ENCODE results near the gene ELL. TPM values are rescaled to one million over a fixed set of nuclear protein-coding genes. Genes with fewer than 3 reads are reported as not detected.
A peak's percentile ranks its signal among the peaks of the same experiment; 100 is the strongest.

ELL gene
- polyA plus RNA-seq, 1 donor, result 9.6 TPM

DNA sequence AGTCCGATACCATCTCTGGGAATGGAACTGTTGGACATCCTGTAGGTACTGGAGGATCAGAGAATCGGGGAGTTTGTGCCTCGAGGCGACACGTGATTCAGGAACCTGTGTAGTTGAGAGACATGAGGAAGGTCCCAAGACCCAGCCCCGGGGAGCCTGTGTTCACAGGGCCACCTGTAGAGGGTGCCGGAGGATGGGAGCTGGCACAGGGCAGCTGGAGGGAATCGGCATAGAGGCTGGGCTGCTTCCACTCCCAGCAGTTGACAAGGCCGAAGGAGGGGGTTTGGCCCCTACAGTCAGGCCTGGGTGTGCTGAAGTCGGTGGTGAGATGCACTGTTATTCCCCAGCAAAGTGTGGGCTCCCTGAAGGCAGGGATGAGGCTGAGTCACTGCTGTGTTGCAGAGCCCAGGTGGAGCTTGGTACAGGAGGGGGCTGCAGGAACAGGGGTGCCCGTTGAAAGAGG lies 81.4 kb downstream of the ELL start:
- H3K4me1 ChIP-seq (ENCODE audit: control insufficient read depth, insufficient read depth, low read length), result peaks cover 49% of the 10 kb centered on the region
- H3K27ac ChIP-seq (ENCODE audit: low read length), result peak overlapping the region; percentile 56
- no peaks in the 10 kb centered on the region for H3K27me3 ChIP-seq (ENCODE audit: control insufficient read depth, insufficient read depth, low read length)
- peaks cover 18% of the 10 kb centered on the region for H3K9me3 ChIP-seq (ENCODE audit: control insufficient read depth, low read depth, low read length)
- DNase-seq, result peak in 1 of 2 donors; percentile 73
- H3K4me3 ChIP-seq (ENCODE audit: low read length), result no peak overlapping the region
- no CpG with 5 or more reads among the region's 11 CpGs for WGBS (ENCODE audit: insufficient coverage, low lambda C conversion rate)
- H3K36me3 ChIP-seq (ENCODE audit: control insufficient read depth, insufficient read depth, low read length), result peaks cover 29% of the 10 kb centered on the region

DNA sequence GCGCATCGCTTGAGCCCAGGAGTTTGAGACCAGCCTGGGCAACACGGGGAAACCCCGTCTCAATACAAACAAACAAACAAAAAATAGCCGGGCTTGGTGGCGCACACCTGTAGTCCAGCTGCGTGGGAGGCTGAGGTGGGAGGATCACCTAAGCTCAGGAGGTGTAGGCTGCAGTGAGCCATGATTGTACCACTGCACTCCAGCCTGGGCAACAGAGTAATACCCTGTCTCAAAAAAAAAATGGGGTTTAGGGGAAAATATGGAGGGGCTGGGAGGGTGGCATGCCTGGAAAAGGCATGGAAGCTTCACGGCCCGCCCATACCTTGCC lies 82.0 kb downstream of the ELL start:
- Histone ChIP-seq H3K4me1 (ENCODE audit: control insufficient read depth, insufficient read depth, low read length) (peaks cover 45% of the 10 kb centered on the region), H3K27me3 (ENCODE audit: control insufficient read depth, insufficient read depth, low read length) (no peaks in the 10 kb centered on the region), H3K27ac (ENCODE audit: low read length) (no peak overlapping the region), H3K36me3 (ENCODE audit: control insufficient read depth, insufficient read depth, low read length) (peaks cover 32% of the 10 kb centered on the region), H3K9me3 (ENCODE audit: control insufficient read depth, low read depth, low read length) (peaks cover 21% of the 10 kb centered on the region), H3K4me3 (ENCODE audit: low read length) (no peak overlapping the region)
- no CpG with 5 or more reads among the region's 9 CpGs for whole genome bisulfite sequencing (ENCODE audit: insufficient coverage, low lambda C conversion rate)
- DNase-seq, result no peak

GRCh38 chr19:18439025-18439909 lies 82.6 kb downstream of the ELL start:
- H3K27ac ChIP-seq (ENCODE audit: low read length), result peak overlapping the region; percentile 74
- no peak for DNase-seq
- peaks cover 42% of the 10 kb centered on the region for H3K4me1 ChIP-seq (ENCODE audit: control insufficient read depth, insufficient read depth, low read length)
- H3K4me3 ChIP-seq (ENCODE audit: low read length), result no peak overlapping the region
- peaks cover 19% of the 10 kb centered on the region for H3K9me3 ChIP-seq (ENCODE audit: control insufficient read depth, low read depth, low read length)
- H3K36me3 ChIP-seq (ENCODE audit: control insufficient read depth, insufficient read depth, low read length), result peaks cover 32% of the 10 kb centered on the region
- no CpG with 5 or more reads among the region's 13 CpGs for WGBS (ENCODE audit: insufficient coverage, low lambda C conversion rate)
- no peaks in the 10 kb centered on the region for H3K27me3 ChIP-seq (ENCODE audit: control insufficient read depth, insufficient read depth, low read length)

DNA sequence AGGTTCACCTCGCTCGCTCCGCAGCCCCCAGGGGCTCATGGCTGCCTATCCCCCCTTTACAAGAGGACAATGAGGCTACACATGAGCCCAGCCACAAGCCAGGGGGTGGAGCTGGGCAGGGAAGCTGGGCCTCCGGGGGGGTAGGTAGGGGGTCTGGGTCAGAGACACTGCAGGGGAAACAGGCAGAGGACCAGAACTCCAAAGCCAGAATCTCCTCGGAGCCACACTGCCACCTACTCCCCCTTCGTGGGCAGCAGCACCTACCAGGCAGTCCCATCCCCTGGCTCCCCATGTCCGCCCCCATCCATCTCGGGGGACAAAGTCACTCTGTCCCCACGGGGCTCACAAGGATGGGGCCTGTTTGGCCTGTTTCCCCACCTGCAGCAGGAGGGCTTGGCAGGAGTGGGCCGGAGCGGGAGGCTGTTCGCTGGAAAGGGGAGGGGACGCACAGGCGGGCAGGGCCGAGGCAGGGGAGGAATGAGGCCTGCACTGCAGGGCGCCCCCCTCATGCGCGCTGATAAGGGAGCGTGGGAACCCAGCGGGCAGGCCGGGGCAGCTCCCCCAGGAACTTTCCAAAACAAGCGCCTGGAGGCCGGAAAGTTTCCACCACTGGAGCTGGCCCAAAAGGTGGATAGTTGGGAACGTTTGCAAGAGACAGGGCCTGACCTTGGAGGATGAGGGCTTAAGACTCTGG lies 83.4 kb downstream of the ELL start:
- peaks cover 42% of the 10 kb centered on the region for H3K4me1 ChIP-seq (ENCODE audit: control insufficient read depth, insufficient read depth, low read length)
- peak overlapping the region; percentile 73 for H3K4me3 ChIP-seq (ENCODE audit: low read length)
- peak in 1 of 2 donors; percentile 81 for DNase-seq
- no peaks in the 10 kb centered on the region for H3K27me3 ChIP-seq (ENCODE audit: control insufficient read depth, insufficient read depth, low read length)
- peak overlapping the region; percentile 74 for H3K27ac ChIP-seq (ENCODE audit: low read length)
- WGBS (ENCODE audit: insufficient coverage, low lambda C conversion rate), result no CpG with 5 or more reads among the region's 24 CpGs
- peaks cover 19% of the 10 kb centered on the region for H3K9me3 ChIP-seq (ENCODE audit: control insufficient read depth, low read depth, low read length)
- H3K36me3 ChIP-seq (ENCODE audit: control insufficient read depth, insufficient read depth, low read length), result peaks cover 30% of the 10 kb centered on the region

DNA sequence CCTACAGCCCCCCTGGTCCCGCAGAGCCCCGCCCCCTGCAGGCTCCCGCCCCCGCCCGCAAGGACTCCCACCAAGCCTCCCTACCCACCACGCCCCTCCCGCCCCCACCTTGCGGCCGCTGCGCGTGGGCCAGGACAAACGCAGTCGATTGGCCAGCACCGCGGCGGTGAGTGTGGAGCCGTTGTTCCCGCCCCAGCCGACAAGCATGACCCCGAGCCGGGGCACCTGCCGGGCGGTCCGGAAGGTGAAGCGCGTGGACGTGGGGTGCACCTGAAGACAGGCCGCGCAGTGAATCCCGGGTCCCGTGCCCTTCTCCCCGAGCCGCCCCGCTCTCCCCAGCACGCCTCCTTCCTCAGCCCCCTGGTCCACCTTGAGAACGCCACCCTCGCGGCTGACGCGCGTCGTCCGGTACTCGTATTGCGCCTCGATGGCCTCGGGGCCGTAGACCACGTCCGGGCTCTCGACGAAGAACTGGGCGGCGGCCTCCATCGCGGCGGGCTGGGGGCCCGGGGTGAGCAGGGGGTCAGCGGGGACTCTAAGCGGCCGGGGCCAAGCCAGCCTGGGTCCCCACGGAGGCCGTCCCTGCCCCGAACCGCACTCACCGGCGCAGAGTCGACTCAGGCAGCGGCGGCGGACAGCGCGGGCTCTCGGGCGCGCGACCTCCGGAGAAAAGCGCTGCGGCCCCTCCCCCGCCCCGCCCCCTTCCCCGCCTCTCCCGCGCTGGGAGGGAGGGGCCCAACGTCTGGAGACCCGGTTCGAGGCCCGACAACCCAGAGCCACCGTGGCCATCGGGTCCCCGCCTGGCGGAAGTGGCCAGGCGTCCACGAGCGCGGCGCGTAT lies 84.2 kb downstream of the ELL start, which contains the start of gene ISYNA1:
ISYNA1 (minus strand) TSS at position 643 of the 840 bp plus-strand sequence; CDS start at position 489, 154 bp downstream.
- peak in 1 of 2 donors; percentile 74 for DNase-seq
- Histone ChIP-seq H3K9me3 (ENCODE audit: control insufficient read depth, low read depth, low read length) (peaks cover 19% of the 10 kb centered on the region), H3K27ac (ENCODE audit: low read length) (peak within 1 kb of the TSS; percentile 80), H3K27me3 (ENCODE audit: control insufficient read depth, insufficient read depth, low read length) (no peaks in the 10 kb centered on the region), H3K36me3 (ENCODE audit: control insufficient read depth, insufficient read depth, low read length) (peaks cover 26% of the 10 kb centered on the region), H3K4me1 (ENCODE audit: control insufficient read depth, insufficient read depth, low read length) (peaks cover 45% of the 10 kb centered on the region), H3K4me3 (ENCODE audit: low read length) (peak within 1 kb of the TSS; percentile 73)
- WGBS (ENCODE audit: insufficient coverage, low lambda C conversion rate), result no CpG with 5 or more reads among the region's 99 CpGs

DNA sequence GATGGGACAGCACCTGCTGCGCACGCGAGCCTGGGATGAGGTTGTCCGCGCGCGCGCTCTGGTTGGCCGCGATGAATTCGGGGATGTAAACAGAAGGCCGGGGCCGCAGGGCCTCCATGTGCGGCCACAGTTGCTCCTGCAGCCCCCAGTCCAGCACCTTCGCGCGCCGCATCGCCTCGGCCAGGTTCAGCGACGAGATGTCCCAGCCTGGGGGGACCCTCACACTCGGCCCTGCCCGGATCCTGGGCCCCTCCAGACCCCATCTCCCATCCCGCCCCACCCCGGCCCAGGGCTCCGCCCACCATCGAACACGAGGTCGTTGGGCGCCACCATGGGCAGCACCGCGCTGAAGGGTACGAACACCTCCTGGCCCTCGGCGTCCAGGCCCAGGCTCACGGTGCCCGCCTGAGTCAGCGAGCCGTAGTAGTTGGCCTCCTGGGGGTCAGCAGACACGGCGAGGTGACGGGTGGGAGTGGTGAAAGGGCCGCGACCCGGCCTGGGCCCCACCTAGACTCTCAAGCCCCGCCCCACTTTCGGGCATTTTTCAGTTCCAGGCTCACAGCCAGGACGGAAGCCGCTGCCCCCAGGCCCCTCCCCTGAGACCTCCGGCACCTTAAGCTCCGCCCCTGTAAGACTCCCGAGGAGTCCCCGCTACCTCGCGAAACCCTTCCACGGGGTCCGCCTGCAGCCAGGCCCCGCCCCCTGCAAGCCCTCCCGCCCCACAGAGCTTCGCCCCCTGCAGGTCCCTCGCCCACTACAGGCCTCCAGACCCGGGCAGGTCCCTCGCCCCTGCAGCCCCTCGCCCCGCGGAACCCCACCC lies 85.0 kb downstream of the ELL start:
- Histone ChIP-seq H3K36me3 (ENCODE audit: control insufficient read depth, insufficient read depth, low read length) (peaks cover 33% of the 10 kb centered on the region), H3K4me3 (ENCODE audit: low read length) (peak overlapping the region; percentile 73), H3K27ac (ENCODE audit: low read length) (peak overlapping the region; percentile 23), H3K9me3 (ENCODE audit: control insufficient read depth, low read depth, low read length) (peaks cover 13% of the 10 kb centered on the region), H3K4me1 (ENCODE audit: control insufficient read depth, insufficient read depth, low read length) (peaks cover 46% of the 10 kb centered on the region), H3K27me3 (ENCODE audit: control insufficient read depth, insufficient read depth, low read length) (no peaks in the 10 kb centered on the region)
- DNase-seq, result peak; percentile 77 to 87
- no CpG with 5 or more reads among the region's 67 CpGs for WGBS (ENCODE audit: insufficient coverage, low lambda C conversion rate)

GRCh38 chr19:18435842-18436670 lies 85.8 kb downstream of the ELL start:
- Histone ChIP-seq H3K9me3 (ENCODE audit: control insufficient read depth, low read depth, low read length) (peaks cover 16% of the 10 kb centered on the region), H3K4me3 (ENCODE audit: low read length) (peak overlapping the region; percentile 73), H3K27ac (ENCODE audit: low read length) (no peak overlapping the region), H3K4me1 (ENCODE audit: control insufficient read depth, insufficient read depth, low read length) (peaks cover 37% of the 10 kb centered on the region), H3K36me3 (ENCODE audit: control insufficient read depth, insufficient read depth, low read length) (peaks cover 35% of the 10 kb centered on the region), H3K27me3 (ENCODE audit: control insufficient read depth, insufficient read depth, low read length) (no peaks in the 10 kb centered on the region)
- DNase-seq, result no peak
- WGBS (ENCODE audit: insufficient coverage, low lambda C conversion rate), result 92% methylated on average over 2 of the region's 46 CpGs

DNA sequence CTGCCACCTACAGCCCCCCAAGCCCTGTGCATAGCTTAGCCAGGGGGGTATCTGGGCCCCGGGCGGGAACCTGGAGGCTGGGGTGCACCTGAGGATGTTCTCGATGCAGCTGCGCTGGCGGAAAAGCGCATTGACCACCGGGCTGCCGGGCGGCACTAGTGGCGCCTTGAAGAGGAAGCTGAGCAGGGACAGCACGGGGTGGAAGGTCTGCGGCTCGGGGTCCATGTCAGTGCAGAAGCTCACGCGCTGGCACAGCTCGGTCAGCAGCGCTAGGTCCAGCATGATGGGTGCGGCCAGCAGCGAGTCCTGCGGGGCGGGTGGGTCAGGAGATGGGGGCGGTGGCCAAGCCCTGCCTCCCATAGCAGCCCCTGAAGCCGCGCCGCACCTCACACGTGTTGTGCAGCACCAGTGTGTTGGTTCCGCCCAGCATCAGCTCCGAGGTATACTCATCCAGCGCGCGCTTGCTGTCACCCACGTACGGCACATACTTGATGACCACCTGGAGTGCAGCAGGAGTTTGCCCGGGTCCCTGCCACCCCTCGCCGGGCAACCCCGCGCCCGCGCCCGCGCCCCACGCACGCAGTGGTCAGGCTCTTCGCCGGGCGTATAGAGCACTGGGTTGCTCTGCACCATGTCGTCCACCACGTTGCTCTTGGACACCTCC lies 86.6 kb downstream of the ELL start:
- Histone ChIP-seq H3K4me1 (ENCODE audit: control insufficient read depth, insufficient read depth, low read length) (peaks cover 30% of the 10 kb centered on the region), H3K27ac (ENCODE audit: low read length) (no peak overlapping the region), H3K27me3 (ENCODE audit: control insufficient read depth, insufficient read depth, low read length) (no peaks in the 10 kb centered on the region), H3K9me3 (ENCODE audit: control insufficient read depth, low read depth, low read length) (peaks cover 16% of the 10 kb centered on the region), H3K4me3 (ENCODE audit: low read length) (no peak overlapping the region), H3K36me3 (ENCODE audit: control insufficient read depth, insufficient read depth, low read length) (peaks cover 40% of the 10 kb centered on the region)
- DNase-seq, result no peak
- WGBS (ENCODE audit: insufficient coverage, low lambda C conversion rate), result no CpG with 5 or more reads among the region's 49 CpGs
